Hepatocyte (in vitro differentiated cells): Measurements from ENCODE around the gene ZNF445.

Experiments
- EZH2phosphoT487 ChIP-seq: fragments of 200-600 bp; sonication (generic); IDR thresholded peaks from one replicate; pipeline ENCODE4 v1.6.1; 2018; ENCODE audit warnings: antibody characterized with exemption, mild to moderate bottlenecking, low read depth, moderate library complexity; ENCODE audit not compliant: unreplicated experiment, severe bottlenecking
- TF ChIP-seq, protein P1 (sequence below): fragments of 200-600 bp; sonication (generic); IDR thresholded peaks from 2 replicates; pipeline ENCODE4 v1.5.1; 2016; ENCODE audit warnings: antibody characterized with exemption, mild to moderate bottlenecking; ENCODE audit not compliant: poor library complexity

DNA sequence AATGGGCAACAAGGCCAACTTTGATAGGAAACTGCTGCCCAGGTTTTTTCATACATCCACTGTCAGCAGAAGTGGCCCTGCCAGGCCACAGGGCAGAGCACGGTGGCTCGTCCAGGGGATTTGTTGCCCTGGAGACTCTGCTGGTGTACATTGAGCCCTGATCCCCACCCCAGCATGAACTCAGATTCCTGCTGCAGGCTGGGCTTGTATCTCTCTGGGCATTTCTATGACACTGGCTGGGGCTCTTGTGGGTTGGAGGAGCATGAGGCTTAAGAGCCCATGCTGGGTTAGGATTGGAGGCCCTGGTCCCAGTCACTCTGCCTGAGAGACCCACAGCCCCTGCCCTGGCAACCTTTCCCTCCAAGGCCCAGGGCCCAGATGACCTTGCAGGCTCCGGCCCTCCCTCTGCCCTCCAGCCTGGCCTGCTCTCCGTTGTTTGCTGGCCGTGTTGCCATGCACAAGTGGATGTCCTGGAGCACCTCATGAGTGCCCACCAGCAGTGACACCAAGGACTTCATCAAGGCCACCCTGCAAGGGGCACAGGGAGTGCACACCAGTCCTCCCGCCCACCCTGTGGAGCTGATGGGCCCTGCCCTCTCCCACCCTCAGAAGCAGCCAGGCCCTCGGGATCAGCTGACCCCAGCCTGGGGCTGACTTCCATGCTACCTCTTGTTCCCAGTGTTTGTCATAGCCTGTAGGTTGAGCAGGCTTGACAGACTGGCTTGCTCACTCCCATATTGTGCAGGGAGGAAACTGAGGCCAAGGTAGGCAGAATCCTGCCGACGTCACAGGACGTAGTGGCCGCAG, 58.2 kb downstream of the ZNF445 start:
- TF ChIP-seq, protein P1, sequence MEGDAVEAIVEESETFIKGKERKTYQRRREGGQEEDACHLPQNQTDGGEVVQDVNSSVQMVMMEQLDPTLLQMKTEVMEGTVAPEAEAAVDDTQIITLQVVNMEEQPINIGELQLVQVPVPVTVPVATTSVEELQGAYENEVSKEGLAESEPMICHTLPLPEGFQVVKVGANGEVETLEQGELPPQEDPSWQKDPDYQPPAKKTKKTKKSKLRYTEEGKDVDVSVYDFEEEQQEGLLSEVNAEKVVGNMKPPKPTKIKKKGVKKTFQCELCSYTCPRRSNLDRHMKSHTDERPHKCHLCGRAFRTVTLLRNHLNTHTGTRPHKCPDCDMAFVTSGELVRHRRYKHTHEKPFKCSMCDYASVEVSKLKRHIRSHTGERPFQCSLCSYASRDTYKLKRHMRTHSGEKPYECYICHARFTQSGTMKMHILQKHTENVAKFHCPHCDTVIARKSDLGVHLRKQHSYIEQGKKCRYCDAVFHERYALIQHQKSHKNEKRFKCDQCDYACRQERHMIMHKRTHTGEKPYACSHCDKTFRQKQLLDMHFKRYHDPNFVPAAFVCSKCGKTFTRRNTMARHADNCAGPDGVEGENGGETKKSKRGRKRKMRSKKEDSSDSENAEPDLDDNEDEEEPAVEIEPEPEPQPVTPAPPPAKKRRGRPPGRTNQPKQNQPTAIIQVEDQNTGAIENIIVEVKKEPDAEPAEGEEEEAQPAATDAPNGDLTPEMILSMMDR, result no peak
- TF ChIP-seq EZH2phosphoT487, result no peak
